Measurements from ENCODE around the gene TNP2.

Gene TNP2

DNA sequence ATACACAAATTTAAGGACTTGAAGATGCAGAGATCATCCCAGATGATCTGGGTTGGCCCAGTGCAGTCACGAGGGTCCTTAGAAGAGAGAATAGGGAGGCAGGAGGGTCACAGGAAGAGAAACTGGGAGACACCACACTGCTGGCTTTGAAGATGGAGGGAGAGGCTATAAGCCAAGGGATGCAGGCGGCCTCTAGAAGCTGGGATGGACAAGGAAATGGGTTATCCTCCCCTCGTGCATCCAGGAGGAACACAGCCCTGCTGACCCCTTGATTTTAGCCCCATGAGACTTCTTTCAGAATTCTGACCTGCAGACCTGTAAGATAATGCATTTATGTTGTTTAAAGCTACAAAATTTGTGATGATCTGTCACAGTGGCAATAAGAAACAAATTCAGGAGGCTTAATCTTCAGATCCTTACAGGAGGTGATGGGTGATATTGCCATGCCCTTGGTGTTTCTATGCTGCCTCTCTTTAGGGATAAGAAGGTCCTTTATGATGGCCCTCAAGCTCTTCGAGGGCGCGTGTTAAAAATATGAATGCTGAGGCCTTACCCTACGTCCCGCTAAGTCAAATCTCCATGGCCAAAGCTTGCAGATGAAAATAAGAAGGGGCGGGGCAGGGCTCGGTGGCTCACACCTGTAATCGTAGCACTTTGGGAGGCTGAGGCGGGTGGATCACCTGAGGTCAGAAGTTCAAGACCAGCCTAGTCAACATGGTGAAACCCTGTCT lies 8.6 kb upstream of the TNP2 start:
- DNase-seq (ENCODE audit: low spot score), result no peak

DNA sequence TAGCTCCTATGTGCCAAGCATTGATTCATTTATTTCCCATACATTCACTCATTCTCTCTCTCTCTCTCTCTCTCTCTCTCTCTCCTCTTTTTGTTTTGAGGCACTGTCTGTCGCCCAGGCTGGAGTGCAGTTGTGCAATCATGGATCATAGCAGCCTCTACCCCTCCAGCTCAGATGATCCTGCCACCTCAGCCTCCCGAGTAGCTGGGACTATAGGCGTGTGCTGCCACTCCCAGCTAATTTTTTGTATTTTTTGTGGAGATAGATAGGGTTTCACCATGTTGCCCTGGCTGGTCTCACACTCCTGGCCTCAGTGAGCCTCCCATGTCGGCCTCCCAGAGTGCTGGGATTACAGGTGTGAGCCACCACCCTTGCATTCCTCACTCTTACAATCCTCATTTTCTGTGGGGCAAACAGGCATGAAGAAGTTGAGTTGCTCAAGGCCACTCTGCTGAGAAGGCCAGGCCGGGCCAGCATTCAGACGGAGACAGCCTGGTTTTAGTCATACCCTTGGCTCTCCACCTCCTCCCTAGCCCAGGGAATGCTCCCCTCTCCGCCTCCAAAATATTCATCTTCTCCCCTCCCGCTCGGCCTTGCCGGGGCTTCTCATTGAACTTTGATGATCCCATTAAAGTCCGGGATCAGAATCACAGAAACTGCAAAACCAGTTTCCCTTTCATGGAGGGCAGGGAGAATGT lies 7.9 kb upstream of the TNP2 start:
- DNase-seq (ENCODE audit: low spot score), result no peak

DNA sequence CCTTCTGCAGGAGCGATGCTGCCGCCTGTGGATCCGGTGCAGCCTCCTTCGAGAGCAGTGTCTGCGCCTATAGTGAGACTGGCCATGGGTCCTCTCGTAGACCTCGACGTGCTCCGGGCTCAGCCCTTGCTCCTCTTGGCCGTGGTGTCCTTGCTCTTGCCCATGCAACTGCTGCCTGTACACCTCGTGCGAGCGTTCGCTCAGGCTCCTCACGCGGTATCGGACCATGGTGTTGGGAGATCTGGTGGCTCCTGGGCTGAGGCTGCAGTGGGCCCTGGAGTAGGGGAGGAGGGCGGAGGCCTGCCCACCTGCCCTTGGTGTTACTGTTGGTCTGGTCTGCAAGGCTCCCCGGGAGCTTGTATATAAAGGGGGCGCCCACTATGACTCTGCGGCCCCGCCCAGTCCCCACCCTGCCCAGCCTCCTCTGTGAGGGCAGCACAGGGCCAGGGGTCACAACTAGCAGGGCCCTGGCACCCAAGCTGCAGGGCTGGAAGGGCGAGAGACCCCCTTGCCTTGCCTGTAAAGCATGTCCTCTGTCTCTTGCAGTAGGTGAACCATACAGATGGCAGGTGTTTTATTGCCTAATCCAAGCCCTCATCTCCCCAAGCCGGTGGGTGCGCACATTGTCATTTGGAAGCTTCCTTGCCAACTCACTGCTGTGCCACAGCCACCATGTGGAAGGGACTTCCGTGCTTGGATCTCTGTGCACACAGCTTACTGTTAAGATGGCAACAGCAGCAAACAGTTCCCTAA lies 7.2 kb upstream of the TNP2 start, which contains the start of gene PRM2:
PRM2 (minus strand) TSS at position 338 of the 753 bp plus-strand sequence; CDS start at position 228, 110 bp downstream.
- DNase-seq (ENCODE audit: low spot score), result no peak

DNA sequence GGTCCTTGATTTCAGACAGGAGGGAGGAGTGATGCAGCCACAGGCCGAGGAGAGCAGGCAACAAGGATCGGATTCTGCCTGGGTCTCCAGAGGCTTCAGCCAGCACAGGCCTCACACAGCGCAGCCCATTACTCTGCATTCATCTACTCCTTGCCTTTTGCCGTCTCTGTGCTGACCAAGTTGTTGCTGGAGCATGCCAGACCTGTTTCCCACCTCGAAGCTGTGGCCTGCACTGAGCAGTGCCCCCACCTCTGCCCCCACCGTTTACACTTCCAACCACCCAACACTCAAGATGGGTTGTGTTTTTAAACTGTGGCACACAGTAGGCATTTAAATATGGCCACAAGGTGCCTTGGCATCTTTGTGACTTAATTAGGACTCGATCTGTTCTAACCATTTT lies 5.8 kb upstream of the TNP2 start:
- DNase-seq (ENCODE audit: low spot score), result no peak

DNA sequence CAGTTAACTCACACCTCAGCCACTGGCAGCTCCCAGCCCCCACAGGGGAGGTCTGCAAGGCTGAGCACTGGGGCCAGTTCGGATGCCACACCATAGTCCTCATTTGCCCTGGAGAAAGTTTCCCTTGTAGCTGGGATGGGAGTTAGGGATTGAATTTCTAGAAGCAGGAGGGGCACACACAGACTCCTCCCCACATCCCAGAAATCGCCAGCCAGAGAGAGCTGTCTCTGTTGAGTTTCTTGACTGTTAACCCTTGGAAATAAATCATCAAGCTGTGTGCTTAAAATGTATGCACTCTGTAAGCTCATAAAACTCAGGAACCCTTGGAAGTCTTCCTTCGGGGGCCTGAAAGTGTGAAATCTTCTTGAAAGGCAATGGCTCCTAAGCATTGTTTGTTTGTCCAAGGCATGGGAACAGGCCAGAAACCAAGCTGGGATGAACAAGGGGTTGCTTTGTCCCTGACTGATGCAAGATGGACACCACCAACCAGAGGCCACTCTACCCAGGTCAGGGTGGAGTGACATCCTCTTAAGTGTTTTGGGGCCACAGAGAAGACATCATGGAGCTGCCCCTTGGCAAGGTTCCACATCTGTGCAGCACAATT lies 4.7 kb upstream of the TNP2 start:
- DNase-seq (ENCODE audit: low spot score), result no peak

DNA sequence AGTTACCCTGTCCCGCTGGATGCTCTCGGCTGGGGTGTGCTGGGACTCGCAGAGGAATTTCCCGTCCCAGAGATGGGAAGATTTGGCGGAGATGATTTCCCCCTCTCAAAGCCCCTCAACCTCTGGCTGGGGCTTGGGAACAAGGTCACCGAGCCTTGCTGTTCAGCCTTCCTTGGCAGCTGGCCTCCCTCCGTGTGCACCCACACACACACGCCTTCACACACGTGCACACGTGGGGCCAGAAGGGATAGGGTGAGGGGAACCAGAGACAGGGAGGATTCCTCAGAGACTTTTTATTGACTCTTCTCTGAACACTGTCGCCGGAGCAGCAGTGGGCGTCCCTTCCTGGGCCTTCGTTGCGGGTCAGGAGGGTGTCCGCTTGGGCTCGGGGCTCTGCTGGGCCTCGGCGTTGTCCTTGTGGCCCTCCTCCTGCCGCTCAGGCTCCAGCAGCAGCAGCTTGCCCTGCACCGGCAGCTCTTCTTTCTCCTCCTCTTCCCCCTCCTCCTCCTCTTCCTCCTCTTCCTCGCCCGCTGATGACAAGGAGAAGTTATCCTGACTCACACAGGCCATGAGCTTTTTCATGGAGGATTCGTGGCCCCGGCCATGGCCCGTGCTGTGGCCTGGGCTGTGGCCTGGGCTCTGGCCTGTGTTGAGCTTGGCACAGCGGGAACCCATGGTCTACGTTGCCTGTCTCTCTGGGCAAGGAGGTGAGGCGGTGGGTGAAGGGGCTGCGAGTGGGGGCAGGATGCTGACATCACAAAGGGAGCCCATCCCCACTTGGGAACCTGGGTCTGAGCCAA lies 4.0 kb upstream of the TNP2 start, which contains the start of gene PRM3:
PRM3 (minus strand) TSS at position 709 of the 800 bp plus-strand sequence; CDS start at position 675, 34 bp downstream.
- no peak for DNase-seq (ENCODE audit: low spot score)

DNA sequence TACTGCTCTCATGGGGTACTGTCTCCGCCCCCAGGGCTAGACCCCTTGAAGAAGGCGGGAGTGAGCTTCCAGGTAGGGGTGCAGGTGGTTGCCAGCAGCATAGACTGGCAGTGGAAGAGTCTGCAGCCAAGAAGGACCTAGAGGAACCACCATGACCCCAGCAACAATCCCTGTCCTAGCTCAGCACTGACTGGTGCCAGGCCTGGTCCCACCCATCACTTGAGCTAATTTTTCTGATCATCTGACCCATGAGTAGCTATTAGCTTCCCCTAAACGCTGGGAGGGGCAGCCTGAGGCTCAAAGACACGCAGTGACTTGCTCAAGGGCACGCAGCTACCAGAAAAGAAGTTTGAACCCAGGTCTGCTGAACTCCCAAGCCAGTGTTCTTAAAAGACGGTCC lies 3.4 kb upstream of the TNP2 start:
- DNase-seq (ENCODE audit: low spot score), result no peak

DNA sequence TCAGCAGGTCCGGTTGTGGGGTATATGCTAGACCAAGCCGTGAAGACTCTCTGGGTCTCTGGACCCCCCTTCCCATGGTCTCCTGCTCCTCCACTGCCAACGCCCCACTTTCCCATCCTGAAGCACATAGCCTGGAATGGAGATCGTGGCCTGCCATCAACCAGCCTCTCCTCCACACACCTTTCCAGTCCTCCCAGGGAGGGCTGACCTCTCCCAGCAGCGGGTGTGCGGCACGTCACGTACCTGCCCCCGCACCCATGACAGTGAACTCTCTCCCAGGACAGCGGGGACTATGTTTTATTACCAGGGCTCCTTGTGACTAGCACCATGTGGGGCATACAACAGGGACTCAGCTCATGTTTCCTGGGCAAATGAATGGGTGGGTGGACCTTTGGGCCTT lies 2.5 kb upstream of the TNP2 start:
- no peak for DNase-seq (ENCODE audit: low spot score)

DNA sequence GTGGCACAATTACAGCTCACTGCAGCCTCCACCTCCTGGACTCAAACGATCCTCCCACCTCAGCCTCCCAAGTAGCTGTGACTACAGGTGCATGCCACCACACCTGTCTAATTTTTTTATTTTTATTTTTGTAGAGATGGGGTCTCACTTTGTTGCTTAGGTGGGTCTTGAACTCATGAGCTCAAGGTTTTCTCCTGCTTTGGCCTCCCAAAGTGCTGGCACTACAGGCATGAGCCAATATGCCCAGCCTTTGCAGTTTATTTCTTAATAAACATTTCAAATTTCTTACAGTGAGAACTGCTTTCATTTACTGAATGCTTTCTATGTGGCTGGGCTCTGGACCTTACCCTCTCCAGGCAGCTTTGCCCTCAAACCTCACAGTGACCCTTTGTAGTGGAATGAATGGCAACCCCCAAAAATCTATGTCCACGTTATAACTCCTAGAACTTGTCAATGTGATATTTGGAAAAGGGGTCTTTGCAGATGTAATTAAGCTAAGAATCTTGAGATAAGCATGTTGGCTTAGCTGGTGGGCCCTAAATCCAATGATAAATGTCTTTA lies 1.6 kb upstream of the TNP2 start:
- DNase-seq (ENCODE audit: low spot score), result no peak

DNA sequence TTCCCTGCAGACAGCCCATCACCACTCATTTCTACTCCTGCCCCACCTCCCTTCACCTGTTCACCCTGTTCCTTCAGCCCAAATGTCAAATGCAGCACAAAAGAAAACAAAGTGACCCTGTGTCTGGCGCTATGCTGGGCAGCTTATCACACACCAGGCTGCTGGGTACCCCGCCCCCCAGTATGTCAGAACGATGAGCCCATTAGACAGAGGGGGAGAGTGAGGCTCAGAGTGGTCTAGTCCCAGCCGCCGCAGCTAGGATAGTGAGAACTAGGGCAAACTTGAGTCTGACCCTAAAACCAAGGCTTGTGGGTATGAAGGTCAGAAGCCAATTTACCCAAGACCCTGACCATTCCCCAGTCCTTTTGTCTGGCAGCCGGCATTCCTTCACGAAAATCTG lies 4.0 kb downstream of the TNP2 start:
- DNase-seq (ENCODE audit: low spot score), result no peak

DNA sequence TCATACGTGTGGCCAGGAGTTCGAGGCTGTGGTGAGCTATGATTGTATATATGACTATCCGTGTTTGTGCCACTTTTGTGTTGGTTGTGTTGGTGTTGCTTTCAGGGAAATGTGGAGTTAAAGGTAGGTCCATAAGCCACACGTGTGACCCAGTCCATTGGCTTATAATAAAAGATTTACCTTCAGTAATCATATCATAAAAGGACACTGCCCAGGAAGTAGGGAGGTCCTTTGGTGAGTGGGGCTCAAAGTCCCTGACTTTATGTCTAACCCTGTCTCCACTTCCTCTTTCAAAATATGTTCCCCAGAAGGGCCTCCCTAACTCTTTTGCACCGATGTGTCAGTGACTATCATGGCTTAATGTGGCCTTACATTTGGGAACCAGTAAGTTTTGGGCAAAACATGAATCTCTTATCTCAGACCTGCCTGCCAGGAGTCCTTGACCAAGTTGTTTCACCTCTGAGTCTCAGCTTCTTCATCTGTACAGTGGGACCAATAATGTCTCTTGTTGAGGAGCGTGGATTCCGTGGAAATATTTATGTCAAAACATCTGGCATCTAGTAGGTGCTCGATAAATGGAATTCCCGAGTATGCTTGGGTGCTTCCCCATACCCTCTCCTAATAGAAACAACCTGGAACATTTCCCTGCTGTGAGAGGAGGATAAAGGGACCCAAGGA lies 4.8 kb downstream of the TNP2 start:
- no peak for DNase-seq (ENCODE audit: low spot score)

DNA sequence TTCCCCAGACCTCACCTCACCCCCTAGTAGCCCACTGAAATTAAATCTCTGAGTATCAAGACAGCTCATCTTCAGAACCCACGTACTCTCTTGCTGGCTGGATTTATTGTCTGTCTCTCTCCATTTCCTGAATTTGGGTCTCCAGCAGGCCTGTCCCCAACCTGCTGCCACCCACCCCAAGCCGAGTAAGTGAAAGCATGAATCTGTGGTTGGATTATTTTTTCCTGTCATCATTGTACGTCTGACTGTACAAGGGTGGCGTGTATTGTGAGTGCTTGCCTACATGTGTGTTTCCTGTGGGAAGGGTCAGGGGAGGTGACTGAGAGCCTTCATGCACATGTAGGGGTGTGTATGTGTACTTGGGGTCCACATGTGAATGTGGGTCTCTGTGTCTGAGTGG lies 5.4 kb downstream of the TNP2 start:
- DNase-seq (ENCODE audit: low spot score), result no peak

DNA sequence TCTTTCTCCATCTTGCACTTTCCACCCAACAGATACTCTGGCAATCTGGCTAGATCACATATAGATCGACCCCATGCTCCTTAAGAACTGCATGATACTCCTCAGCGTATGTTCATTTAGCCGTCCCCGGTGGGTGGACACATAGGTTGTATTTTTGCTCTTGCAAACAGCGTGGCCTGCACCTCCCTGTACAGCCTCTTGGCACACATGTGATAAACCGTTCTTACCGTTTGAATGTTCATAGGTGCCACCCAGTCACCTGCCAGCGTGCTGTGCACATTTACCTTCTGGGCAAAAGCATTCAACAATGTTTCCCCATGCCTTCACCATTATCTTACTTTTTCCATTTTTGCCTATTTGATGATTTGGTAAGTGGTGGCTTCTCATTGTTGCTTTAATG lies 6.2 kb downstream of the TNP2 start:
- no peak for DNase-seq (ENCODE audit: low spot score)

DNA sequence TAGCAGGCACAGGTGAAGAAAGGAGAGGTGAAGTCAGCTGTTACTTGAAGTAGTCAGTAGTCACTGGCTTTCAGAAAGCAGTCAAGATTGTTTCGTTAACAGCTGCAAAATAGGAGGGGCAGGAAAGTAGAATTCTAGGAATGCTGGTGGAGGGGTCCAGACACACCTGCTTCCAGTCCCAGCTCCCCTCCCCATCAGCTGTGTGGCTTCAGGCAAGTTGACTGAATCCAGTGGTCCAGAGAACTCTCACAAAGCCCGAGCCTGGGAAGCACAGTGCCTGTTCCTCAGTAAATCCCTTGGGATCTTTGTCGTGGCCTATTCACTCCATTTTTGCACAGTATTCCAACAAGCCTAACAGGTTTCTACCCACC lies 8.5 kb downstream of the TNP2 start:
- DNase-seq (ENCODE audit: low spot score), result no peak

DNA sequence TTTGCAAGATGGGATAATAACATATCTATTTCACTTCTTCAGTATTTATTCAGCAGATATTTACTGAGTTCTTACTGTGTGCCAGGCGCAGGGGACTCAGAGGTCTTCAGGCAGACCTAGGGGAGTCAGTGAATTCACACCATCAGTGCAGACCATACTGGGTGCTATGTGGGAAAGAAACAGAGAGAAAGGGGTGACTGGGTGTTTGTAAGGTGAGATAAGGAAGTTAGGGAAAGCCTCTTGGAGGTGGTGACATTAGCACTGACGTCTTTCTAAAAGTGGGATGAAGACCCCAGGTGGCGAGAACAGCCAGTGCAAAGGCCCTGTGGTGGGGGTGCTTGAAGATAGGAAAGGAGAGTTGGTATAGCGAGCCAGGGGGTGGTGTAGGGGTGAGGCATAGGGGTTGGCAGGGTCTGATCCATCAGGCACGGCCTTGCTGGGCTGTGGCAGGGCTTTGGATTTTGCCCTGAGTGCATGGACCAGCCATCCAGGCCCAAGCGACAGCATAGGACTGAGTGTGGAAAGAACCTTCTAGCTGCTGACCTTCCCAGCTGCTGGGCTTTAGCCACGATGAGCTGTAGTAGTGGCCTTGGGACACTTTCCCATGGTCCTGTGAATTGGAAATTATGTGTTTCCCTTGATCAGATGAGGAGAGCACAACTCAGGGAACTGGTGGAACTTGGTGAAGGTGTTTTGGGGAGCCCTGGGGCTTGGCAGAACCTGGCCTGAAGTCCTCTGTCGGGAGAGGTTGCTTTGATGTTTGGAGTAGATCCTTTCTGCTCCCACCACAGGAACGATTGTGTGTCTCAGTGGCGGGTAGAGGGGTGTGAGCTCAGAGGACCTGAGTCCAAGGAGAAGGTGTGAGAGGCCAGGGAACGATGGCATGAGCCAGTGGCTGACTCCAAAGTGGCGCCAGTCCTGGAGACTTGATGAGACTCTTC lies 9.2 kb downstream of the TNP2 start:
- no peak for DNase-seq (ENCODE audit: low spot score)

DNA sequence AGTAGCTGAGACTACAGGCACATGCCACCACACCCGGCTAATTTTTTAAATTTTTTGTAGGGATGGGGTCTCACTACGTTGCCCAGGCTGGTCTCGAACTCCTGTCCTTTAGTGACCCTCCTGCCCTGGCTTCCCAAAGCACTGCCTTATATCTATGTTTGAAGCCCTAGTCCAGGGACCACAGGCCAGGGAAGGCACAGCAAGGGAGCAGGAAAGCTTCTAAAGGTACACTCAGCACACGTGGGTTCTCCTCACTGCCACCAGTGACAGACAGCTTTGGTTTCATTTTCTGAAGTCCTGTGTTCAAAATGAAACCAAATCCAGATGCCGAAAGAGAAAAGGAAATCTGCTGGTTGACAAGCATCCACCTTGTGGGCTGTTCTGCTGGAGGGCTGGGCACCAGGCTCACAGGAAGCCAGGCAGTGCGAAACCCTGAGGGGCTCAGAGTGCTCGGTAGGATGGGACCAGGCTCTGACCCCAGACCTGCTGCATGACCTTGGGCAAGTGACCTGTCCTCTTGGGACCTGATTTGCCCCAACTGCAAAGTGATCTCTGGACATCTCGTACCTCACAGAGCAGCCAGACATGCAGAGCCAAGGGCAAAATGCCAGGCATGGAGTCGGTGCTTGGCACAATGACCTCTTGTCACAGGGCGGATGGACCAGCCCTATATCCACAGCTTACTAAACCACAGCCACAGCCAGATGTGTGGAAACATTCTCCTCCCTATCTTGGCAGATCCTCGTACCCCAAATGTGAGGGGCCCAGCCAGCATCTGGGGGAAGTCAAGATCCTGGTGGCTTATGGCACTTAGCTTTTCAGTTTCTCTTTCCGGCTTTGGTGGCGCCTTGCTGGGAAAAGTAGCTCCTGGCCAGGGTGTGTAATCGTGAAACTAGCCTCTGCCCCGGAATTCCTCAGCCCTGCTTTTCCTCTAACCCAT lies 10.3 kb downstream of the TNP2 start:
- DNase-seq (ENCODE audit: low spot score), result peak; percentile 86

DNA sequence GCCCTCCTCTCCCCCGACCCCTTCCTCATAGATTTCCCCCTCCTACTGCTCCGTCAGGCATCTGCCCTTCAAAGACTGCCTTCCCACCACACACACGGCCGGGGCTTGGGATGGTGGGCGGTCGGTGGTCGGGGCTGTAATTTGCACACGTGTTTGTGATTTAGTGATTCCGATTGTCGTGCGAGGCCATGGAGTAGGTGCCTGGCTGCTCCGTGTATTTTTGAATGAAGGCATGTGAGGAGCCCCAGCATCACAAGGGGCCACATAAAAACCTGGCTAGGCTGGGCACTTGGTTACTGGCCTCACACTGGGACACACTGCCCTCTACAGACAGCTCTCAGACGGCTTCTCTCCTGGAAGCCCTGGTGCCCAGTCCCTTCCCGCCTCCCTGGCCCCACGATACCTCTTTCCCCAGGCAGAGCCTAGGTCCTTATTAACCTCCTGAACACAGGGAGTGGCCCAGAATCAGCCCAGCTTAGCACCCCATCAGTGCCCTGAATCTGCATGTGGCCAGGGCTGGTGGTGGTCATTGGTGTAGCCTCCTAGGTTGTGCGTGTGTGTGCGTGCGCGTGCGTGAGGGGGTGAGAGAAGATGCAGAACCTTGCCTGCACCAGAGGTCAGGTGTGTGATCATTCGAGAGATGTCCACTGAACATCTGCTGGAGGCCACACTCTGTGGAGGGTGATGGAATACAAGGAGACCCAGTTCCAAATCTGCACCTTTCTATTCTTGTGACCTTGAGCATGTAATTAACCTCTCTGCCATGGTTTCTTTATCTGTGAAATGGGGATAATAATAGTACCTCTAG lies 11.8 kb downstream of the TNP2 start:
- peak; percentile 83 for DNase-seq (ENCODE audit: low spot score)
